Stimulated activated CD8-positive, alpha-beta memory T cell treated with anti-CD3 and anti-CD28 coated beads, Interleukin-7, amount 100 ng/mL, for 48 hours (primary cell): Measurements from ENCODE around the gene ANKRD29.

Experiments used
- DNase-seq, 2 donors: peaks; one replicate each; pipeline ENCODE4 v3.0.0-alpha.2; 2020; ENCODE audit warnings: low read depth in 1 of 2; ENCODE audit errors: extremely low read depth in 1 of 2

Gene ANKRD29

DNA sequence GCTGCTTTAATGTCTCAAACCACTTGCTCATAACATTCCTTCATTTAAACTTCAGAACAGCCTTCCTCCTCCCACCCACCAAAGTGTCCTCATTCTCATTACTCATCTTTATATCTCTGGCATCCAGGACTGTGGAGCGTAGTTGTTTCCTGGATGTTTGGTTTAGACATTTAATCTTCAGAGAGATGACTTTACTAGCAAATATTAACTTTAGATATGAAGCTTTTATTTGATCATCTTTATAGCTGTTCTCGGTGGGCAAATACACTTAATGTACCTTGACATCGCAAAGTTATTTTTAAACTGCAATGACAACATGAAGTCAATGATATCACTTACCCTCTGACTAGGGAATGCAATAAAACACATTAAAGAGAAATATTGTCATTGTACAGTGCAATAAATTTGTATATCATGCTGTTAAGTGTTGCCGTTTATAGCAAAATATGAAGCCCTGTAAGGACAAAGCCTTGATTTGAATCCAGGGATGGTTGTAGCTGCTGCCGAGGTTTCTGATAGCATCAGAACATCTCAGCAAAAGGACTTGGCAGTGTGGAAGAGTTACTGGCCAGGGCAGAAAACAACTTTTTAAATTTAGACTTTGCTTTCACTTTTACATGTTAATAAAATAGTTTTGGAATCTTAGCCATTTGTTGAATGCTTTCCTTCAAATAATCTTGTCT lies 21.9 kb upstream of the ANKRD29 start:
- DNase-seq, result no peak

DNA sequence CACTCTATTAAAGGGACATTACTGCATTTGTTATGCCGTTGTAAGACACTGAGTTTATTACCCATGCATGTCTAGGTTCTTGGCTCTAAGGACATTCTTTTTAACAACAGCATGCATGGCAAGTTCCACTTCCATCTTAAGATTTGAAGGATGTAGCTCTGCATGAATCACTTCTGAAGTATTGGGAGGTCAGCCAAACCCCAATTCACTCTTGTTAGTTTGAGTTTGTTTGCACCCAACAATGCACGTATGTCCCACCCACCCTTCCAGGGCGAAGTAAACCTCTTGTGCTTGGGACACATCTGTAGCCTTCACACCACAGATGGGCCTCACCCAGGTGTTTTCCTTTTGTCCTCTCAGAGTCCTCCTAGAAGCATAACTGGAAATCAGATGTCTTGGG lies 21.0 kb upstream of the ANKRD29 start:
- DNase-seq, result no peak

DNA sequence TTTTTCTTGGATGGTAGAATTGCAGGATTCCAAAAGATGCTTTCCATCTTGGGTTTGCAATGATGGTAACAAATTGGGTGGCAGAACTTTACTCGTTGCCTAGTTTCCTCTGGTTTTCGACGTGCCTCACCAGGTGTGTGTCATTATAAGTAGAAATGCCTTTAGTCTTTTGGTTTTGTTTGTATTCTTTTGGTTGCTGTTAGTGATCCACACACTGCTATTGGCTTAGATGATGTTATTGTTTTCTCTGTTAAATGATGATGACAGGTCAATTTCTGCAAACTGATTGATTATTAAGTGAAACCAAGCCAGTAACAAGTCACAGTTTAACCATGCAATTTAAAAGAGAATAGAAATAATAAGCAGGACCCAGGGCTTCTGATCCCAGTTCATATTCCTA lies 20.4 kb upstream of the ANKRD29 start:
- DNase-seq, result no peak

DNA sequence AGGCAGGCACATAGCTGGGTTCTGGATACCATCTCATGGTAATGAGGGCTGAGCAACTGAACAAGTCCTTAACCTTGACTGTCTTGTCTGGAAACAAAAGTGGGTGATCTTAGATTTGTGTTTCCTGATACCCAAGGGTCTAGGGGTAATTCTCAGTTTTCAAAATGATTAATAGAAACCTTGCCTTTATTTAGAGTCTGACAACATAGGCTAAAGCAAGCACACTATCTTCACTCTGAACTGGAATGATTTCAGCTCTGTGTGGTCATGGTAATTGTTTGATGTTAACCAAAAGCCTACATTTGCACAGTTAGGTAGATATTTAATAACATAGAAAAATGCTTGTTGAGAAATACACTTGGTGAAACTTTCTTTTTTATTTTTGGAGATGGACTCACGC lies 19.8 kb upstream of the ANKRD29 start:
- no peak for DNase-seq

DNA sequence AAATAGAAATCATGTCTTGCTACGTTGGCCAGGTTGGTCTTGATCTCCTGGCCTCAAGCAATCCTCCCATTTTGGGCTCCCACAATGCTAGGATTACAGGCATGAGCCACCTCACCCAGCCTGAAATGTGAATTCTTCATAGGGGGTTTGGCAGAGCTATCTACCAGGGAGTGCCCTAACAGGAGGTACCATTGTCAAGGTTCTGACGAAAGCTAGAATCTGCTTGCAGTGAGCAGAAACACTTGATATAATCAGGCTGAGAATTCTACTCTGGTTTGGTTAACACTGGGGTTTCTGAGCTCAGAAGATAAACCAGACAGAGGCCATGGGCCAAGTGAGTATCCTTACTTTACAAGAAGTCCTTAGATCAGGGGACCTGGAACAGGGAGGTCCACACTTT lies 19.3 kb upstream of the ANKRD29 start:
- no peak for DNase-seq

DNA sequence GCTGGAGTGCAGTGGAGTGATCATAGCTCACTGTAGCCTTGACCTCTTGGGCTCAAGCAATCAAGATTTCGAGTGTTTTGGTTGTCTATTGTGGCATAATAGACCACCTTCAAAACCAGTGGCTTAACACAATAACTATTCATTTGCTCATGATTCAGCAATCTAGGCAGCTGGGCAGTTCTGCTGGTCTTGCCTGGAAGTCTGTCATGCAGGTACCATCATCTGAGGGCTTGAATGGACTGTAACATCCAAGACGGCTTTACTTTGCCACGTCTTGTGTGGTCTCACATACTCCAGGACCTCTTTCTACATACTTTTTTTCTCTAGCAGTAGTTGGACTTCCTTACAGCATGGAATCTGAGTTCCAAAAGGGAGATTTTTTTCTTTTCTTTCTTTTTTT lies 13.2 kb upstream of the ANKRD29 start:
- DNase-seq, result no peak

DNA sequence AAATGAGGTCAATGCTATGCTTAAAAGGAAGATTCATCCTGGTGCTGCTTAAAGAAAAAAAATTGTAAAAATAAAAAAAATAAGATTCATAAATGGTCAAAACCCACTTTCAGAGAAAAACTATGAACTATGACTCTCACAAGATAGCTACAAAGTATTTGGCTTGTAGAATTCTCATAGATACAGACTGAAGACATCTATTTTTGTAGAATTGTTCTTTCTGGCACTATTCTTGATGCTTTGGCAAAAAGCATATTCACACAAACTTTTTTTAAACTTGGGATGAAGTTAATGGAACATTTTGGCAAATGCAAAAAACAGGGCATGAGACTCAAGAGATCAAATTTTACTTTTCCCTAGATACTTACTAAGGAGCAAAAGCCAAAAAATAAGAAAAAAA lies 12.5 kb upstream of the ANKRD29 start:
- no peak for DNase-seq

DNA sequence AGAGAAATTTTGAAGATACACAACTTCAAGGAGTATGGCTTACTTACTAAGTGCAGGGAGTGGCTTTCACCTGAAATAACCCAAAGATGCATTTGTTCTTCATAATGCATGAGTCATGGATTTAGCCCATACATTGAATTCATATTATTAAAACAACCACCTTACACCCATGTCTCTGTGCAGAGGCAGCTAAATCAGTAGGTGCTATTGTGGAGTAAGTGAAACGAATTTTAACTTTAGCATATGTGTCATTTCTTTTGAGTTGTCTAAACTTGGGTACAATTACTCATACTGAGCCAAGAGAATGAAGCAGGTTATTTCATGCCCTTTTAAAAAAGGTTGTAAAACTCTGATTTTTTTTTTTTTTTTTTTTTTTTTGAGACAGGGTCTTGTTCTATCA lies 11.0 kb upstream of the ANKRD29 start:
- DNase-seq, result no peak

DNA sequence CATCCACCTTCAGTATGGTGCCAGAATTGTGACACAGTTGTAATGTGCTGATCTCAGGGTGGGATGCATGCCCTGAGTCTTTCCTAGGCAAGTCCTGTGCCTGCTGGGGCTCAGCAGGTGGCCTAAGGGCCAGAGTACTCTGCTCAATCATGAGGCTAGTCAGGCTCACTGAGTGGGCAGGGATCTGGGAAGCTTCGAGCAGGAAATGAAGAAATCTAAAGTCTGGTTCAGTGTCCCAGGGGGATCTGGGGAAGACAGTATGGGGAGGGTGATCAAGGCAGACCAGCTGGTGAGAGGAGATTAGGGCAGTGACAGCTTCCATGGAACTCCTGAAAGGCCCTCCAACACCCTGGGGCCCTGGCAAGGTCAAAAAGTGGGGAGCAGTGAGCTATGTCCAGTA lies 8.9 kb upstream of the ANKRD29 start:
- DNase-seq, result no peak

DNA sequence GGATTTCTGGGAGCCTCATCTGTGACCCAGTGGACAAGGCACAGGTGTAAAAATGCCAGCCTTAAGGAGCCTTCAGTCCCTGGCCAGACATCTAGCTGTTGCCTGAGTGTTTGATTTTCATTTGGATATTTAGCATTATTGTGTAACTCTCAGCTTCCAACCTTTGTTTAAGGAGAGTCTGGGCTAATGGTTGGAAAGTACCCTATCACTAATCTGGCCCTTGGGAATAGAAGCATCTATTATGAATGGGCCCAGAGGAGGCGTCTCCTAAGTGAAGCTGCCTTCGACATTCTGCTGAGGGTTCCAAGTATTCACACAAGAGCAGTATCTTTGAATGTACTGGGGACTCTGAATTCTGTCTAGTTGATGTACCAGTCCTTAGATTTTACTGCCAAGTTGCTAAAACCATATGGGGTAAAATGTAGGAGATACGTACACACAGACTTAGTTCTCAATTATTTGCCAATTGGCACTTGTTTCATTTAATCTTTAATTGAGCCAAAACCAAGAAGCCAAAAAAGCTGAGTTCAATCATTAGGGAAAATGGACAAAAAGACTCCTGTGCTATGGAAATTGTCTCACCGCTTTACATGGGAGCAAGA lies 7.2 kb upstream of the ANKRD29 start:
- no peak for DNase-seq

DNA sequence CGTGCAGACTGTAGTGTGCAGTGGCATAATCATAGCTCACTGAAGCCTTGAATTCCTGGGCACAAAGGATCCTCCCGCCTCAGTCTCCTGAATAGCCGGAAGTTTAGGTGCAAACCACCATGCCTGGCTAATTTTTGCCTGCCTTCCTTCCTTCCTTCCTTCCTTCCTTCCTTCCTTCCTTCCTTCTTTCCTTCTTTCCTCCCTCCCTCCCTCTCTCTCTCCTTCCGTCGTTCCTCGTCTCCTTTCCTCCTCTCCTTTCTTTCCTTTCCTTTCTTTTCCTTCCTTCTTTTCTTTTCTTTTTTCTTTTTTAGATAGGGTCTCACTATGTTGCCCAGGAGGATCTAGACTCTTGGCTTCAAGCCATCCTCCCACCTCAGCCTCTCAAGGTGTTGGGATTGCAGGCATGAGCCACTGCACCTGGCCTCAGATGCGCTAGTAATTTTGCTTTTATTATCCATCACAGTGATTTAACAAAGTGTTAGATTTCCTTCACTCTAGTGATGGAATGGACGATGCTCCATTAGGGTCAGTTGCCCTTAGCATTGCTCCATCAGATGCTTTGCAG lies 6.6 kb upstream of the ANKRD29 start:
- no peak for DNase-seq

DNA sequence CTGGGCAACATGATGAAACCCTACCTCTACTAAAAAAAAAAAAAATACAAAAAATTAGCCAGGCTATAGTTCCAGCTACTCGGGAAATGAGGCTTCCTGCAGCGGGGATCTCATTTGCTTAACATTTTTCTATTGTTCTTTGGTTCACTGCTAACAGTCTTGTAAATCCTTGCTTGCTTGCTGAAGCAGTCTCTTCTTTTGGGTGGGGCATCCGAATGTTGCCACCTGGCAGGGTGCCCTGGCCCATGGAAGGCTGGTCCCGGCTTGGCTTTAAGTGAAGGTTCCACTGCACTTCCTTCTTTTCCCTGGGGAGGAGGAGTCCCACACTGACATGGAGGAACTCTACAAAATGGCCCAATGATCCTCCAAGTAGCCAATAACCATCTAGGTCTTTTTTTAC lies 6.0 kb upstream of the ANKRD29 start:
- DNase-seq, result no peak

DNA sequence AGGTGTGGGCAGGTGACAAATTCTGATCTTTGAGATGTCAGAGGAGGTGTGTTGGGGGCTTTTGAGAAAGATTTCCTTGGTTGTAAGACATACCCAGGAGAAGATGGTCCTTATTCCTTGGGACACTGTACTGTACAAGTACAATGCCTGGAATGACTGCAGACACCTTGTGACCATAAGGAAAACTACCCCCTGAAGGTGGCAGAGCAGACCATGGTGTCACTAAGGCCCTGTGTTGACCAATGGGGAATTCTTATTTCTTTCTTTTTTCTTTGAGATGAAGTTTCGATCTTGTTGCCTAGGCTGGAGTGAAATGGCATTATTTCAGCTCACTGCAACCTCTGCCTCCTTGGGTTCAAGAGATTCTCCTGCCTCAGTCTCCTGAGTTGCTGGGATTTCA lies 4.4 kb upstream of the ANKRD29 start:
- no peak for DNase-seq

DNA sequence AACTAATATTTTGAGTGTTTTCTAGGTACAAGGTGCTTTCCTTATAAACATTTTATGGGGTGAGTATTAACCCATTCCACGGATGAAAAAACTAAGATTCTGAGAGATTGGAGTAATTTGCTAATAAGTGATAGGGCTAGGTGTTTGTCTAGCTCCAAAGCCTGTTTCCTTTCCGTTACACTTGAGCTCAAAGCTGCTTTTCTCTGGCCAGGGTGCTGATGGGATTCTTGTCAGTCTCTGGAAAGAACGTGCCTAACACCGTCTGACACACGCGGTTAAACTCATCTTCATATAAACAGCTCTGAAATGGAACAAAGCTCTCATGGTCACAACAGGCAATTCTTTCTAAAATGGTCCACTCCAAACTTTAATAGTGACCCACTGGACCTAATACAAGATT lies 2.0 kb upstream of the ANKRD29 start:
- DNase-seq, result no peak

DNA sequence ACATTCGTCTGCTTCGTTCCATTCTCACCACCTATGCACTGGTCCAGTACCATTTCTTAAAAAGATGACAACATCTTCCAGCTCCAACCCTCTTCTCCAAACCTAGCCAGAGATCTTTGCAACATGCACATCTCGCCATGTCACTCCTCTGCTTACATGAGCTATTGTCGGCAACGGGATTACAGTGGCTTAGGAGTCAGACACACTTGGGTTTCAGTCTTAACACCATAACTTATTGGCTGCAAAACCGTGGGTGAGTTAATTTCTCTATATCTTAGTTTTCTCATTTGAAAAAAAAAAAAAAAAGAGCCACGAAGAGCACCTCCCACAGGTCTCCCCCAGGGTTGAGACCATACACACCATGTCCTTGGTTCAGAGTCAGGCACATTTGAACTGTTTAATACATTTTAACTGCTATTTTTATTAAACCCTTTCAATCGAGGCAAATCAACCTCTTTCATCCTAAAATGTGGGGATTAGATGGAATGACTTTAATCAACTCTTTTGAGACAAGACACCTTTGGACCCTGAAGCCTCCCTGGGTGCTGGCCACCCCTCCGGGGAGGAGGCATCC lies 889 bp downstream of the ANKRD29 start:
- DNase-seq, result no peak

DNA sequence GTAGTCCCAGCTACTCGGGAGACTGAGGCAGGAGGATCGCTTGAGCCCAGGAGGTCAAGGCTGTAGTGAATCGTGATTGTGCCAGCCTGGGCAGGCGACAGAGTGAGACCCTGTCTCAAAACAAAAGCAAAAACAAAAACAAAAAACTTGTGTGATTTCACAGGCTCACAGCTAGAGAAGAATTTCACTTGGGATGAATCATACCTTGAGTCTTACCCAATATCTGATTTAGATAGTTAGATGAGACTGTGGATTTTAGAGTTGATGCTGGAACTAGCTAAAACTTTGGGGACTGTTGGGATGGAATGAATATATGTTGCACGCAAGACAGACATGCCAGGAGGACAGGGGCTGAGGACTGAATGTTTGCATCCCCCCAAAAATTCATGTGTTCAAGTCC lies 4.4 kb downstream of the ANKRD29 start:
- DNase-seq, result no peak

DNA sequence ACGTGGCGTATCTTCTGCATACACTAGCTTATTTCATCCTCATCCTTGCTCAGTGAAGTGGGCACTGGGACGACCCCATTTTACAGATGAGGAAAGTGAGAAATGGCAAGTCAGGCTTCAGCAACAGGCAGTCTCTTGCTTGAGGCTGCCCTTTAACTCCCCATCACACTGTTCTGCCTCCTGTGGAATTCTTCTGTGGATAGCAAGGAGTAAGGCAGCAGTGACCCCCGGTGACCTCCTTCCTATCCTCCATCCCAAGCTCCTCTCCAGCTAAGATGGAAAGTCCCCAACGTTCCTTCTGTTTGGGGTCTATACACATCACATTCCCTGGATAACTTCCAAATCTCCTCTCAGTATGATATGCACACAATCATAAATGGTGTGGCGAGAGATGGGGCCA lies 10.5 kb downstream of the ANKRD29 start:
- DNase-seq, result no peak

DNA sequence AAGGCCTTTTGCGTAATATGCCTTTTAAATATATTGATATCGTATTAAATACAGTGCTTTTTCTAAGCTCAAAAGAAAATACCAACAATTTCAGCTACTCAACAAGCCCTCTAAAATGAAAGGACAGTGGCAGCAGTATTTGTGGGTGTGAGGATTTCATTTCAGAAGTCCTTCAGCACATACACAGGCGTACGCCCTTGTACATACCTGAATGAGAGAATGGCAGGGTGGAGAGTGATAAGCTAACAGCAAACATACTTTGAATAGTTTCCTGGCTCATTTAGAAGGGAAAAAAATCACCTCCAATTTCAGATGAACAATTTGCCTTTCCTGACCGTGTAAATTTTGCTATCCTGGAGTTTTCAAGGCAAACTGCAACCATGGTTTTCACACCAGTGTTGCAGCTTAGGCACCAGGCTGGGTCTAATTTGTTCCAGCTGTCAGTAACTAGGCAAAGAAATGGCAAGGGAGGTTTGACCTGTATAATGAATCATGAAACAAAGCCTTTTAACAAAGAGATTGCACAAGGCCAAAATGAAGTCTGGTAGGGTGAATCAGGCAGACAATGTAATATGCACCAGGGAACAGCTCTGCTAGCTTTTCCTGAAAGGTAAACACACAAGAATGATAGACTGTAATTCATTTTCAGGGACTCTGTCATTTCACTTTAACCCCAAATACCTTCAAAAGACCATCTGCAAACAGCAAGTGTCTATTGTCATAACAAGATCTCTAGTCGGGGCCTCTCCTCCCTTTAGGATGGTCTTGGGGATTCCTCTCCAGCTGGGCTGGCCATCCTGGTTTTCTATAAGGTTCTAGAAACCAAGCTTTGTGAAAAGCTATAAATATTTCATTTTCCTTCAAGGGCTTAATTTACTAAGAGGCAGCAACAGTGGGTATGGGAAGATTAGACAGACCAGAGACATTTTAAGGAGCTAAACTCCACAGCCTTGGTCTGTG lies 11.5 kb downstream of the ANKRD29 start:
- no peak for DNase-seq

DNA sequence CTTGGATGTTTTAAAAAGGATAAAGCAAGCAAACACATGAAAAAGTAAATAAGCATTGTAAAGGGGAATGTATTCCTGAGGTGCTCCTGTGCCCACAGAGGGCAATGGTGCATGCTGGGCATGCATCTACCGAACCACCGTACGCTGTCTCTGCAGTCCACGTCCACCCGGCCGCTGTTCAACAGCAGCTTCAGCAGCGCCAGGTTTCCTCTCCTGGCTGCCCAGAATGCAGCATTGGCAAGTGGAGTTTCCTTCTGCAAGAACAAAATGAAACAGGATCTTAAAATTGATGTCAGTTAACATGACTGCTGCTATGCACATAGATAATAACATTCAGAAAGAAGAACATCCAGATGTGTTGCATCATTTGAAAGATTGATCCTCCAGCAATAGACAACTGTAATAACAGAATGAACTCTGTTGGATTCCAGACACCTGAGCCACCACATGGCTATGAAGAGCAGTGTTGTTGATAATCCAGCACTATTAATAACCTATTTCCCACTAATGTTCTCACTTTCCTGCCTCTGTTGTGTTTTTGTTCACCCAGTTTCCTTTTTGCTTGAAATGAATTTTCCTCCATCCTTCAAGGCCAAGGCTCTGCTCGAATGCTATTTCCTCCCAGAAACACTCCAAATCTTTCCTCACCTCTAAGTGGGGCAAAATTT lies 13.6 kb downstream of the ANKRD29 start:
- no peak for DNase-seq

DNA sequence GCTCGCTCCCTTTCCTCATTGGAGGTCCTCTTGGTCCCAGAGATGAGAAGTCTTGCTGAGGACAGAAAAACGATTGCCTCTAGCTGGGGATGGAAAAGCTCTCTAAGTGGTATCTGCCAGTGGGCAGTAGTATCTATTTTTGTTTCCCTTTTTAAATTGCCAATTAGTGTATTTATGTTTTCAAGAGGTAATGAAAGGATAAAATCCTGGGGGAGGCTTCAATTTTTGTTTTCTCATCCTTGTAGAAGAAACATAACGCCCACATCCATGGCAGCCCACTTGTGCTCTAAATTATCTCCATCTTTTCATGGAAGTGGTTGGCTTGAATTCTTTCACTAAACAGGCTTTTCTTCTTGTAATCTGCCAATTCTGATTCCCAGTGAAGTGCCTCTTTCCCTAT lies 14.3 kb downstream of the ANKRD29 start:
- no peak for DNase-seq

DNA sequence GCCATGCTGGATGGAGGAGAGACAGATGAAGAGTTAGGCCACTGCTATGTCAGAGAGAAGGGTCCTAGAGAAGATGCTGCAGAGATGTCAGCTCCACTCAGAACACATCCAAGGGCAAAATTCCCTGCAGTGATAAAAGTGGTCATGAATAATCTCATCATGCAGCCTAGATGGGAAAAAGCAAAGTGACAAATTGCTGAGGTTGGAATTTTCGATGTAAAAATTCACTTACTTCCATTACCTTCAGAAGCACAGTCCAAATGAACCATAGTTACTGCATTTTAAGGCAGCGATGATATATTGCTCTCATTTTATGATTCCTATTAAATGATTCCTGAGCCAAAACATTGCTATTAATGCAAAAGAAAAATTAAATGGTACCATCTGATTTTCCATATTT lies 16.4 kb downstream of the ANKRD29 start:
- DNase-seq, result no peak
